DMS53 (cell line): ENCODE data around the gene KRT76.
"Not testable (repeated sequence)": the region's sequence is repeated elsewhere in the genome, so short reads cannot be mapped to it uniquely, and the experiment has no call there.

Experiments used
- DNase-seq: peaks from one replicate; lab custom pipeline; 2025; lab: John Stamatoyannopoulos, UW

The KRT76 gene

DNA sequence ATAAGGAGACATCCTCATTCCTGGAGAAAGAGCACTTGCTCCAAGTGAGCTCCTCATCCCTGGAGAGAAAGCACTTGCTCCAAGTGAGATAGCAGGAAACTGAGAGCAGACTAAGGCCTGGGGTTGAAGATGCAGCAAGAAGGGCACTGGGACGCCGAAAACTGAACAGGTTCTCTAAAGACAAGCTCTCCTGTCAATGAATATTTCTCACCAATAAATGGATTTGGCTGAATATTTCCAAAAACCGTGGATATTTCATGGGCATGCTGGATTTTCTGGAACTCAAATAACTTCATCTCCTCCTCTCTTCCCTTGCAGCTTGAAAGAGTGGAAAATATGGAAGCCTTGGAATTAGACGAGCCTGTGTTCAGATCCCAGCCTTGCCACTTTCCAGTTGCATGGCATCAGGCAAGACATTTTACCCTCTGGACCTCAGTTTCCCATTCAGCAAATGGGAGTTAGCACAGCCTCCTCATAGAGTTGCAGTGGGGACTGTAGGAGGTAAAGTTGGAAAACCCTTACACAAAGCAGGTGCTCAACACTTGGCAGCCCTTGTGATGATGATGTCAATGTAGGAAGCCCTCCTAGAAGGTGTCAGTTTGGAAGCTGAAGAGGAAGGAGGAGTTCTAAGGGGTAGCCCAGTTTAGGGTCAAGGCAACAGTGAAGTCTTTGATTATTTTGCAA, 4.4 kb upstream of the KRT76 start:
- no peak for DNase-seq

DNA sequence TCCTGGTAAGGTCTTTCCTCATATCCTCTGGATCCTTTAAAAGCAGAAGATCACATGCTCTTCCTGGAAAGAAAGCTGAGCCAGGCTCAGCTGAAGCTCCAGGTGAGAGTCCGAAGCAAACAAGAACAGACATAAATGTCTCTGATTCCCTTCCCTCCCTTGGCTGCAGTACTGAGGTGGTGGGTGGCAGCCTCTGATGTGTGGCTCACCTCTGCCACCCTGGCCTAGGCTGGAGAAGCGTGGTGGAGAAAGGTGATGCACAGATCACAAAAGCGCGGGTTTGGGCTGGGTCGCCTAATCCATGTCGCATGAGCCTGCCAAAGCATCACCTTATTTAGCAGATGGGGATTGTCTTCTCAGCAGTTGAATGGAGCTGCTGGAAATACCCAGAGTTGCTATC, 2.8 kb upstream of the KRT76 start:
- DNase-seq, result no peak

DNA sequence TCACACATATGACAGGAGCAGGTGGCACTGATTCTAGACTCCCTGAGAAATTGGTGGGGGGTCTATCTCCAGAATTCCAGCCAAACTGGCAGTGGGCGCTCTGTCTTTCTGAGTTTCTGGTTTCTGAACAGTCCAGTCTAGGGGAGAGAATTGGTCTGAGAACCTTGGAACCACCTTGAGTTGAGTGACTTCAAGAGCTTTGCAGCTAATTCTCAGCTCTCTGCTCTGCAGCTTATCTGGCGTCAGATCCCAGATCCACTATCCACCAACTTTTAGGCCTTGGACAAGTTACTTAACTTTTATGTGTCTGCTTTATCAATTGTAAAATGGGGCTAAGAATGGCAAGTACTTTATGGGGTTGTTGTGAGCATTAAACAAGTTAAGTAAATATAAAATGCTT, 1.7 kb upstream of the KRT76 start:
- no peak for DNase-seq

DNA sequence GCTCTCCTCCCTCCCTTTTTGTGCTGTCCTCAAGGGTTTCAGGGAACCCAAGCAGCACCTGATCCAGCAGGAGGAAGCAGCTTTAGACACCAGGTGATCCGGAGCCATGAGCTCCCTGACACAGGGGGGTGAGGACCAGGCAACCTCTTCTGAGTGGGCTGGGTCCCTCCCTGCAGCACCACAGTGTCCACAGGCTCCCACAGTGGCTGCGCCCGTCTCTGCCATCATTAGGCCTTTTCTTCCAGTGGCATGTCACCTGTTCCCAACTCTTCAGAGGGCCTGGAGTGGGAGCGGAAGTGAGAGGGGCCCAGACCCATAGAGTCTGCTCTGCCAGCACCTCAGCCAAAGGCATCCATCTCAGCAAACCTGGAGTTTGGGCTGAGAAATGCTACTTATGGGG, 421 bp upstream of the KRT76 start:
- no peak for DNase-seq

DNA sequence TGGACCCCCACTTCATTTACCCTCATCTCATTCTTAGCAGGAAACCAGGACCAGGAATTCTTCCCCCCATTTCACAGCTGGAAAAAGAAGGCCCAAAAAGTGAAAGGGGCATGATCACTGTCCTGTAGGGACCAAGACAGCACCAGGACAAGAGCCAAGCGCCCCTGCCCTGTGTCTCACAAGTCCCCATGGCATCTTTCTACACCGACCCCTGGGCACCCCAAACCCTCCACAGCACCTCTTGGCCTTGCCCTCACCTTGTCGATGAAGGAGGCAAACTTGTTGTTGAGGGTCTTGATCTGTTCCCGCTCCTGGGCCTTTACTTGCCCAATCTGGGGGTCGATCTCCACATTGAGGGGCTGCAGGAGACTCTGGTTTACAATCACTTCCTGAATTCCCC, 710 bp downstream of the KRT76 start:
- no peak for DNase-seq

DNA sequence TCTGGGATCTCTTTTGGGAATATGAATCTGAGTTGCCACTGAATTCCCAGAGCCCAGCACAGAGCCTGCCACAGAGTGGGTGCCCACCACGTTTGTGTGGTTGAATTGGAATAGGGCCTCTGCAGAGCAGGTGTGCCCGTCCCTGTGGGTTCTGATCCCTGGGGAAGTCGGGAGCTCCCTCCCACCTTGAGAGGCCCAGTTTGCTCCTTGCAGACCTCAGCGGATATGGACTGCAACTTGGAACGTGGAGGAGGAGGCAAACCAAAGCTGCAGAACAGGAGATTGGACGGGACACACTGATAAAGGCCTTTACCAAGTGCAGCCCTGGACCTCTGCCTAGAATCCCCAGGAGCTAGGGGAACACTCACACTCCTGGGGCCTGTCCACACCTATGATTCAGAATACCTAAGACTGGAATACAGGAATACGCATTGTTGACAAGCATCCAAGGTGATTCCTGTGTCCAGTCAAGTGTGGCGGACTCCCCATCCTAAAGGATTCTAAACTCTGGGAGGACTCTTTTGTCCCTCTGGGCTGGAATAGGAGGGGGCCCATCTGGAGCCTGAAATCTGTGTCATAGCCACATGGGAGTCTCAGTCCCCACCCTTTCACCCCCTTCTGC, 2.4 kb downstream of the KRT76 start:
- DNase-seq, result no peak

DNA sequence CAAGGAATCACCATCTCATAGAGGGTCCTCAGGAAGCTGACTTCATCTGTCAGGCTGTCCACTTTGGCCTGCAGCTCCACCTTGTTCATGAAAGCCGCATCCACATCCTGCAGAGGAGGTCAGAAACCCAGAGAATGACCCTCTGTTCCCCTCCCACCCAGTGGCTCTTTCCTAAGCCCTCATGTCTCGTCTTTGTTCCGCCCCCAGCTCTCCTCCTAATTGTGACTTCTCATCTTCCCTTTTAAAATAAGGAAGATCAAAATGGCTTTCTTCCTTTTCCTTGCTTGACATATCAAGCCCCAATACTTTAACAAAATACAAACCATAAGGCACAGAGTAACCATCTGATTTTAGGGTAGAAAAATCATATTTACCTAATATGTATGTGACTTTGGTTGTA, 4.4 kb downstream of the KRT76 start:
- DNase-seq, result no peak

DNA sequence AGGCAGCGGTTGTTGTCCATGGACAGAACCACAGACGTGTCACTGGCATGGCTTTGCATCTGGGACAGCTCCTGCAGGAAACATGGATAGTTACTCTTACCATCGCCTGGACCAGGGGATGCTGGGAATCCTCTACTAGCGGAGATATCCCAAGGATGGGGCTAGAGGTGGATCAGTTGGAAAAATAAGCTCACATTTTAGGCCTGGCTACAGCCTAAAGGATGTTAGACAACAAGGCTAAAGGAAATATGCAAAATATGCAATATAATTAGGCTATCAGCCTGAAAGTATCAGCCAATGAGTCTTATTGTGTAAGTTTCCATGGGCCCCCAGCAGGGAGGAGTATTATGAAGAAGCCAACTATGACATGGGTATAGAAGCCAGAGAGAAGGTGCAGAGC, 5.0 kb downstream of the KRT76 start:
- no peak for DNase-seq

DNA sequence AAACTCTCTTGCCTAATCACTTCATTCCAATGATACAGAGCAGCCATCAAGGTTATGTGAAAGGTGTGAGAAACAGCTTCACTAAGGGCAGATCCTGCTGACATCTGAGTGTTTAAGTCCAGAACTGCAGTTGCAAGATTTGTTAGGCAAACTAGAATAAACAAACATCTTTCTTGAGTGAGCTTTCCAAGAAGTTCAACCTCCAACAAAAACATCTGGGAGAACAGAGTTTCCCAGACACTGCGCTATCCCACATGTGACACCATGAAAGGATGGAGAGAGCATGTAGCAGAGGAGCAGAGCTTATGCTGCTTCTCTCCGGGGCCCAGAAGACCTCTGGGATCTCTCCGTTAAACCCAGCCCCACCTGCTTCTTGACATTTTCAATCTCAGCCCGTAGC, 5.6 kb downstream of the KRT76 start:
- no peak for DNase-seq

DNA sequence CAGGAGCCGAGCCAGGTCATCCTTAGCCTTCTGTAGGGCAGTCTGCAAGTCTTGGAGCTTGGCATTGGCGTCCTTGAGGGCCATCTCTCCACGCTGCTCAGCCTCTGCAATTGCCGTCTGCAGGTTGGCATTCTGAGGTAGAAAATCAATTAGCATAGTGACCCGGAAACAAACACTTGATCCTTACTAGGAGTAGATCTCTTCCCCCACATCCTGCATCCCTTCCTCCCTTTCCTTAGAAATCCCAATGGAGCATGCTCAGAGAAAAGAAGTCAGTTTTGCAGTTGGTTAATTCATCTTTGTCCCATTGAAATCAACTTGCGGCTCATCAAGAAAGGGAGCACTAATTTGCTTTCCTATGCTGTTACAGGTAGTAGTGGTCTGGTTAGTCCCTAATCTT, 6.1 kb downstream of the KRT76 start:
- DNase-seq, result no peak

DNA sequence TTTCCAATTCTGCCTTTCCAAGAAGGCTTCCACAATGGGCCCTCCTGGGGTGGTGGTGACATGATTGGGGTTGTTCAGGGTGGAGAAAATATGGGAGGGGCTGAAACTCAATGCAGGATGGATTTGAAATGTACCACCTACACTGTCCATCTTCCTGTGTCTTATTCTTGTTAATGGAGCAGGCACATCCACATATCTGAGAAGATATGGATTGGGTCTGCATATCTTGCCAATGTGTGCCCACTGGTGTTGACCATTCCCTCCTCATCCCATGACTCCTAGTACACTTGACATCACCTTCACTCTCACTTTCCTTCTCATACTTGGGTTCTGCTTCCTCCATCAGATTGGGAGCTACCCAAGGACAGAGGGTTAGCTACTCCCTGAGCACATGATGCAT, 7.2 kb downstream of the KRT76 start:
- DNase-seq, result no peak

DNA sequence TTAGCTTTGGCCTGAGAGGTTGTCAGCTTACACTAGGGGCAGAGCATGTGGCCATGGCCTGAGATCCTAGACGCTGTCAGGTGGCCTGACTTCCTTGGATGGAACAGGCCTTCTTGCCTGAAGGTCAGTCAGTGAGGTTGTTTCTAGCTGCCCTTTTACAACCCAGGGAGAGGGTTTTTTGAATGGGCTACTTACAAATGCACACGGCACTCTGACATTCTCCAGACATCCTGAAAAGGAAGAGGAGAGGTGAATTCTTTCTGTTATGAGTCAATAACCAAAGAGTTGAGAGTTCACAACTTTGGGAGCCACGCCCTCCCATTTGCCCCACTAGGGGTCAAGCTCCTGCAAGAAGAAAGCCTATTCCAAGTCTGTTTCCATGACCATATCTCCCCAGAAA, 7.8 kb downstream of the KRT76 start:
- DNase-seq, result no peak

DNA sequence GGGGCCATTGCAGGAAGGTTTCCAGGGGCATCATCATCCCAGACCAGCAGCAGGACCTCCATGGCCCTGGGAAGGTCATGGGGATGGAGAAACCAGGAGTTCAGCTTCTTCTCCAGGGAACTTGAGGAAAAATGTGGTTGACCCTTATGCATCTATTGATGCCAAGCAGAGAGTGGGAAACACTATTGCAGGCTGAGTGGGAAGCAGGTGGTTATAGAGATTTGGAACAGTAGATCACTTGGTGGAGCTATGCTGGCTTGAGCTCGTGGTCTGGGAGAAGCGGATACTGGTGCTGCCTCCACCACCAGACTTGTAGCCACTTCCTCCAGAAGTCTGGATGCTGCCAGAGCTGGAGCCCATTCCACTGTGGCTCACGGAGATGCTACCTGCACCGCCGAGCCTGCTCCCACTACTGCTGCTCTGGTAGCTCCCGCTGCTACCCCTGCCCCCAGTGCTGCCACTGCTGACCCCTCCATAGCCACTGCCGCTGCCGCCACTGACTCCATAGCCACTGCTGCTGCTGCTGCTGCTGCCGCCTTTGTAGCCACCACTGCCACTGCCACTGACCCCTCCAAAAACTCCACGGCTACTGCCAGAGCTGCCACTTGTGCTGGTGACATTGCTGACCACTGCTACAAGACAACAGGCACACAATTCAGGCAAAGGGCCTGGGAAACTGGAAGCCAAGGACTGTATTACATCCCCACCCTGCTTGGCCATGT, 8.5 kb downstream of the KRT76 start:
- DNase-seq, result no peak

DNA sequence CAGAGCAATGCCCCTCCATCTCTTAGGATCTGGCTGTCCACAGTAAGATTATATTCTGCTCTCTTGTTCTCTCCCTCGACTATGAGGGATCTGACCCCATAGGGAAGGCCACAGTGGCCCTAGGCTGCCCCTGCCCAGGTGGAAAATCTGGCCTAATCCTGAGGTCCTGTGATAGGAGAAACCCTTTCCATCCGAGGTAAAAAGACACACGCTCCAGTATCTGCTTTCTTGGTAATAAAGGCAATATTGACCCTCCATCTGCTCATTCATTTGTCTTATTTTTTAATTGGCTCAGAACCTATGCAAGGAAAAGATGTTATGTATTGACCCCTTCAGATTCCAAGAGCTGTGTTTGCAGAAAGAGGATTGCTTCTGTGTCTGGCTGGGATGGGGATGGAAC, 9.7 kb downstream of the KRT76 start:
- DNase-seq, result no peak

DNA sequence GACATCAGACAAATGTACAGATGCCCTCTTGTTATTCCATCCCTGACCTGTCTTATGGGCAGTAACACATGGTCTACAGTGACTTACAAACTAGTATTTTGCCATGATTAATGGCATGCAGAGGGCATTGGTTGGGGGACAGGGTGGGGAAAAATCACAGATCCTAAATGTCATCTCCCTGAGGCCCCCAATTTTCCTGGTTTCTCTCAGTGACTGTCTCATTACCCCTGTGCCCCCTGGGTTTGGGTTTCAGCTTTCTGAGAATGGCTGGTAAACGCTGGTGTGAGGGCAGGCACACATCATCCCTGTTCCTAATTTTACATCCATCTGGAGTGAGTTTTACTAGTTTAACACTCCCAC, 10.1 kb downstream of the KRT76 start:
- no peak for DNase-seq

DNA sequence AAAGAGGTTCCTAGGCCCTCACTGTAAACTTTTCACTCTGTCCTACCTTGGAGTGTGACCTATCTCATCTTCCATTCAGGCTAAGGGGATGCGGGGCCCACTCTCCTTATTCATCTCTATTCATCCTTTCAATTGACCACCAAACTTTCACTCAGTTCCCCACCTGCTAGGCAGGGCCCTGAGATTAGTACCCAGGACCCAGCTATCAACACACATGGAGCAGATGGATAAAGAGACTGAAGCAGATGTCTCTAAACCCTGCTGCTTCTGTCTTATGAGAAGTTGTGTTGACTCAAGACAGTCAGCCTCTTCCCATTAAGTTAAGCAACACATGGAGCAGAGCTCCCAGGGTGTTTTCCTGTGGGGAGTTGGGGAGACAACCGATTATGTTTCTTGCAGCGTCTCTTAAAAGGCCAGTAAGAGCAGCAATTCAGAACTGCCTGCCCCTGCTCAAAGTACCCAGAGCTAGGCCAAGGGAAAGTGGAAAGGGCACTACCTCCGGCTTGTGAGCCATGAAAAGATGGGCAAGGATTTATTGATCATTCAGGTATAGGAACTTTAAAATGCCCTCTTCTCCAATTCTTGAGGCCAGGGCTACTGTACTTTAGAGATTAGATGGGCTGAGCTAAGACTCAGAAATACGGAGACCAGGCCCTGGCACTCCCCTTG, 10.7 kb downstream of the KRT76 start:
- DNase-seq, result no peak

DNA sequence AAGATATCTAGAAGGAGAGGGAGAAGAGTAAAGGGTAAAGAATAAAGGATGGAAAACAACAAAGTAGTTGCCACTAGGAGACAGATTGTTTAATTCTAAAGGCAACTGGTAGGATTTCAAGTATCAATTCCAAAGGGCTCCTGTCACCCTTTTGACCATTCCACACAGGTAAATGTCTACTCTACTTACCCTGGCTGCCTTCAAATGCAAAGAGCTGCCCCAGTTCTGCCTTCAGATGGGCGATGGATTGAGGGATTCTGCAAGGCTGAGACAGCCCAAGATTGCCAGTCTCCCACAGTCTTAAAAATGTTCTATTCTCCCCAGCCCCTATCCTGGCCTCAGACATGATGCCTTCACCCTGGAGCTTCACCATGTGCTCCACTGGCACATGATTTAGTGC, 11.4 kb downstream of the KRT76 start:
- no peak for DNase-seq

DNA sequence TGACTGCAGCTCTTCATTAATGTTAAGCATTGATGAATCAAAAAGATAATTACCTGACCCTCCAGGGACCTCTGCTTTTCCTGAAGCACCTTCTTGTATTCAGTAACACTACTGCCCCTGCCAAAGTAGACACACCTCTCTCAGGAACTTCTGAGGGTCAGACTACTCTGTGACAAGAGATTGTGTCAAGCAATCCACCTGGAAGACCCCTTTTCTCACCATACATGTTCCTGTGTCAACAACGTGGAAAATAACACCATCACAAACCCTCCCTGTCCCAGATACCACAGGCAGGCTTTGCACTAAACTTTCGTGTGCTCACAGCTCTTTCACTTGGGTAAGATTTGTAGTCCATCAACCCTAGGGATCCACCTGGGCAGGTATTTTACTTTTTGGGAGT, 13.2 kb downstream of the KRT76 start:
- no peak for DNase-seq

DNA sequence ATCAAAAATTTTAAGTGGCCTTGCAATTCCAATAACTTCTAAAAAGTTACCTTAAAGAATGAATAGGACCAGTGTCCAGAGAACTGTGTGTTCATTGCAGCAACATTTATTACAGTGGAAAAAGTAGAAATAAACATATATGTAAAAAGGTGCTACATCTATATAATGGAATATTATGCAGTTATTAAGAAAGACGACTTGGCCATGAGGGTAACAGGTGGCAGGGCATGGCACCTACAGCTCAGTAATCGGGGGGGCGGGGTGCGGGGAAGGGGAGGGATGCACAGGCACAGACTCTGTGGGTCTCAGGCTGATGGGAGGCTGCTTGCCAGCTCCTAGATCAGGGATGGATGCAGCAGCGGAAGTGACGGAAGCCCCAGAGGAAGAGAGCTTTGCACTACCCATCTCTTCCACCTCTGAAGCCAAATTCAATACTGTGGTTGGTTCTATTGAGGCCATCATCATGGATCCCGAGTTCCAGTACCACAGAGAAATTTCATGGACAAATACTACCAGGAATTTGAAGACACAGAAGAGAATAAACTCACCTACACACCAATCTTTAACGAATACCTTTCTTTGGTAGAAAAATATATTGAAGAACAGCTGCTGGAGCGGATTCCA, 14.0 kb downstream of the KRT76 start:
- DNase-seq, result no peak

DNA sequence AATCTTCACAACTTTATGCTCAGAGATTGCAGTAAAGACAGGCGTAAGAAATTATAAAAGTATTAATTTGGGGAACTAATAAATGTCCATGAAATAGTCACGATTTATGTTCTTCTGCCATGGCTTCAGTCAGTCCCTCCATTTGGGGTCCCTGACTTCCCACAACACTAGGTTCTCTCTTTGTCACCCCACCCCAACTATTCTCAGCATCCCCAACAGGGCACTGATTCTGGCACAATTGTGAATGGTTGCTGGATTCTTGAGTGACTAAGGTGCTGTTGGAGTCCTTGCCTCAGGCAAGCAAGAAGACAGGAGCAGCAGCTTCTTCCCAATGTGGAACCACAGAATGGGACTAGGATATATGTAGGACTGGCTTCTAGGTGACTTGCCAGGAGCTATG, 15.3 kb downstream of the KRT76 start:
- no peak for DNase-seq

DNA sequence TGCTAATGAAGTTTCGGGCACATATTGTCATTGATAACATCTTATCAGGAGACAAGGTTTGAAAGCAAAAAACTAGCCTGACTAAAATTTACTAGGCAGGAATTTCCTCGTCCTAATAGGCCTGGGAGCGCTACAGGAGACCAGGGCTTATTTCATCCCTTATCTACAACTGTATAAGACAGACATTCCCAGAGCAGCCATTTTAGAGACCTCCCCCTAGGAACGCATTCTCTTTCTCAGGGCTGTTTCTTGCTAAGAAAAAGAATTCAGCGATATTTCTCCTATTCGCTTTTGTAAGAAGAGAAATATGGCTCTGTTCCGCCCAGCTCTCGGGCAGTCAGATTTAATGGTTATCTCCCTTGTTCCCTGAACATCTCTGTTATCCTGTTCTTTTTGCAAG, 15.9 kb downstream of the KRT76 start:
- DNase-seq, result not testable (repeated sequence)

DNA sequence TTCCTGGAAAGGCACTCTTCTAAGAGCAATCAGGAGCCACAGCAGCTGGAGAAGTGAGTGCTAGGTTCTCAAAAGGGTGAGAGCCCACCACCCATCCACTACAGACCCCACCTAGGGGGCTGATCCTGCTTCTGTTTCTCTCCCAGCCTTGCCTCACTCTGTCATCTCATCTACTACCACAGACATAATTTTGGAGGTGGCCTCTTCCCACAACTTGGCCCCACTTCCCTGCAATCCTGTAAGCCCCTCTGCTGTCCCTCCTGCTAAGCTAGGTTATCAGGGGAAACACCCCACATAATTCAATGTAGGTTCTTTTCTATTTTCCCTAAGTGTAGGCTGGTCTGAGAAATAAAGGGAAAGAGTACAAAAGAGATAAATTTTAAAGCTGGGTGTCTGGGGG, 16.5 kb downstream of the KRT76 start:
- DNase-seq, result no peak

DNA sequence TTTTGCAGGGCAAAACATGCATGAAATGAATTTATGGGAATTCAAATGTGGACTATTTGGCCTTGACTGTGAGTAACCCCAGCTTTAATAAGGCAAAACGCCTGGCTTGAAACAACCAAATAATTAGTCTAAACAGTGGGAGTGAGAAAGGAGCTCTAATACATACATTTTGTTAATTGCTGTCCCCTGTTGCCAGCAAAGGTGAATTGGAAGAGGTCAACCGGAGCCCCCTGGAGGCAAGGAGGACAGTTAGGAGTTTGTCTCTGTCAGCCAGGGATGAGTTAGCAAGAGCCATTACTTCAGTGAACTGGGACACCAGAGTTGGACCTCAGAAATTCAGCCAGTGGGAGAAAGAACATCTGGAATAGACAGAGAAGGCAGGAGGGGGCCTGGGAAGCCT, 17.4 kb downstream of the KRT76 start:
- no peak for DNase-seq
